Hepatocyte (in vitro differentiated cells): Measurements from ENCODE around the gene PTPRN2.

ENCODE experiments used
- EZH2 ChIP-seq: fragments of 200-600 bp; sonication (generic); IDR thresholded peaks from 2 replicates; pipeline ENCODE4 v1.6.1; 2016; ENCODE audit warnings: antibody characterized with exemption, mild to moderate bottlenecking, borderline replicate concordance
- EZH2phosphoT487 ChIP-seq: fragments of 200-600 bp; sonication (generic); IDR thresholded peaks from one replicate; pipeline ENCODE4 v1.6.1; 2018; ENCODE audit warnings: antibody characterized with exemption, mild to moderate bottlenecking, low read depth, moderate library complexity; ENCODE audit not compliant: unreplicated experiment, severe bottlenecking

- no peak for TF ChIP-seq EZH2phosphoT487
- no peak for TF ChIP-seq EZH2
These were observed 1031.5 kb downstream of the PTPRN2 start for GRCh38 chr7:157555944-157556641.
